Hepatocyte (in vitro differentiated cells): ENCODE measurements around the gene KLHDC8A. TPM values are rescaled to one million over a fixed set of nuclear protein-coding genes. Genes with fewer than 3 reads are reported as not detected.

Source experiments
- DNase-seq: peaks from one replicate; pipeline ENCODE4 v3.0.0-alpha.2; 2016; ENCODE audit warnings: low spot score
- H2AFZ ChIP-seq: fragments of 200-600 bp; sonication (generic); 2 replicates; pipeline ENCODE4 v1.6.0; 2016; ENCODE audit warnings: antibody characterized with exemption, mild to moderate bottlenecking
- H3K27ac ChIP-seq: fragments of 200-600 bp; sonication (generic); 2 replicates; pipeline ENCODE4 v1.5.1; 2016; ENCODE audit warnings: mild to moderate bottlenecking
- H3K27me3 ChIP-seq: fragments of 200-600 bp; sonication (generic); 2 replicates; pipeline ENCODE4 v1.6.1; 2016
- H3K36me3 ChIP-seq: fragments of 200-600 bp; sonication (generic); replicated peaks from 2 replicates; pipeline ENCODE4 v1.5.1; 2016; ENCODE audit warnings: low read depth; ENCODE audit not compliant: insufficient read depth
- H3K4me1 ChIP-seq: fragments of 200-600 bp; sonication (generic); 2 replicates; pipeline ENCODE4 v1.5.1; 2016; ENCODE audit warnings: mild to moderate bottlenecking, moderate library complexity; ENCODE audit not compliant: insufficient read depth
- H3K4me2 ChIP-seq: fragments of 200-600 bp; sonication (generic); 2 replicates; pipeline ENCODE4 v1.6.0; 2016
- H3K4me3 ChIP-seq: fragments of 200-600 bp; sonication (generic); 2 replicates; pipeline ENCODE4 v1.5.1; 2016; ENCODE audit warnings: mild to moderate bottlenecking
- H3K79me2 ChIP-seq: fragments of 200-600 bp; sonication (generic); 2 replicates; pipeline ENCODE4 v1.6.0; 2017; ENCODE audit warnings: mild to moderate bottlenecking
- H3K9me2 ChIP-seq: fragments of 200-600 bp; sonication (generic); replicated peaks from 2 replicates; pipeline ENCODE4 v1.6.0; 2017; ENCODE audit warnings: mild to moderate bottlenecking; ENCODE audit not compliant: insufficient read depth
- H3K9me3 ChIP-seq: fragments of 200-600 bp; sonication (generic); 2 replicates; pipeline ENCODE4 v1.5.1; 2016; ENCODE audit warnings: low read depth, mild to moderate bottlenecking
- H4K20me1 ChIP-seq: fragments of 200-600 bp; sonication (generic); 2 replicates; pipeline ENCODE4 v1.6.0; 2016; ENCODE audit warnings: mild to moderate bottlenecking; ENCODE audit not compliant: insufficient read depth, poor library complexity, severe bottlenecking
- EZH2 ChIP-seq: fragments of 200-600 bp; sonication (generic); IDR thresholded peaks from 2 replicates; pipeline ENCODE4 v1.6.1; 2016; ENCODE audit warnings: antibody characterized with exemption, mild to moderate bottlenecking, borderline replicate concordance
- EZH2phosphoT487 ChIP-seq: fragments of 200-600 bp; sonication (generic); IDR thresholded peaks from one replicate; pipeline ENCODE4 v1.6.1; 2018; ENCODE audit warnings: antibody characterized with exemption, mild to moderate bottlenecking, low read depth, moderate library complexity; ENCODE audit not compliant: unreplicated experiment, severe bottlenecking
- WGBS: methylation state at CpG from one replicate; pipeline ENCODE4 v1.1.6; 2016; ENCODE audit warnings: low lambda C conversion rate; ENCODE audit errors: missing lambda C conversion rate; 5-methylcytosine and 5-hydroxymethylcytosine counted together
- polyA plus RNA-seq: library from polyadenylated mRNA; unstranded; fragments of >200 nt; fragmentation: Nextera tagmentation; extraction: Ambion mirVana; gene quantifications from 2 replicates; pipeline ENCODE4 v1.2.1, GENCODE V29; 2016
- total RNA-seq: library from RNA; depleted of rRNA; stranded (reverse); fragments of >200 nt; gene quantifications from 2 replicates; pipeline ENCODE4 v1.2.3, GENCODE V29; 2014
- TF ChIP-seq, protein P1 (sequence below): fragments of 200-600 bp; sonication (generic); IDR thresholded peaks from 2 replicates; pipeline ENCODE4 v1.5.1; 2016; ENCODE audit warnings: antibody characterized with exemption, mild to moderate bottlenecking; ENCODE audit not compliant: poor library complexity

The KLHDC8A gene
- total and polyA plus RNA-seq, 2 experiments from 2014 or later, result 0.40 to 1.6 TPM

DNA sequence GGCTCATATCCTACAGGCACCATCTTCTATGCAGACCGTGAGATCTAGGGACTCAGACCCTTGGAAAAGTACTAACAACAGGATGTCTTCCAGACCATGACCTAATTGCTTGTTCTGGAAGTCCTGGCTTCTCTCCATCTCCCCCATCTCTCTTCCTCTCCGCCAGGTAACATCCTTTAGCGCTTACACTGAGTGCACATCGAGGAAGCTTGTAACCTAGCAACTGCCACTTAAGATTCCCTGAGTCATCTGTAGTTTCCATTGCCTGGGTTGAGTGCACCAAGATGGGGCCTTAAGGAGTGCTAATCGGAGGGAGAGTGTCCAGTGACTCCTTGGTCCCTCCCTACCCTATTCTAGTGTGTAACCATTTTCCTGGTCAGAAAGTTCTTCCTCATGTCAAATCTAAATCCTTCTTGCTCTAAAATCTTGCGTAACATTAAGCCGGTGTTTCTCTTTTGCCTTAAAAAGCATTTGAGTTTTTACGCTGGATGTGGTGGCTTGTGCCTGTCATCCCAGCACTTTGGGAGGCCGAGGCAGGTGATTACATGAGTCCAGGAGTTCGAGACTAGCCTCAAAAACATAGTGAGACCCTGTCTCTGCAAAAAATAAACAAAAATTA, 9.7 kb downstream of the KLHDC8A start:
- Histone ChIP-seq H3K9me2 (no peaks in the 10 kb centered on the region), H3K4me3 (no peak overlapping the region), H3K27me3 (peaks cover 52% of the 10 kb centered on the region), H3K4me1 (peaks cover 8% of the 10 kb centered on the region), H3K4me2 (no peak overlapping the region), H3K36me3 (no peaks in the 10 kb centered on the region), H3K79me2 (no peaks in the 10 kb centered on the region), H4K20me1 (no peaks in the 10 kb centered on the region), H3K27ac (no peak overlapping the region), H2AFZ (no peak overlapping the region), H3K9me3 (no peaks in the 10 kb centered on the region)
- TF ChIP-seq, protein P1, sequence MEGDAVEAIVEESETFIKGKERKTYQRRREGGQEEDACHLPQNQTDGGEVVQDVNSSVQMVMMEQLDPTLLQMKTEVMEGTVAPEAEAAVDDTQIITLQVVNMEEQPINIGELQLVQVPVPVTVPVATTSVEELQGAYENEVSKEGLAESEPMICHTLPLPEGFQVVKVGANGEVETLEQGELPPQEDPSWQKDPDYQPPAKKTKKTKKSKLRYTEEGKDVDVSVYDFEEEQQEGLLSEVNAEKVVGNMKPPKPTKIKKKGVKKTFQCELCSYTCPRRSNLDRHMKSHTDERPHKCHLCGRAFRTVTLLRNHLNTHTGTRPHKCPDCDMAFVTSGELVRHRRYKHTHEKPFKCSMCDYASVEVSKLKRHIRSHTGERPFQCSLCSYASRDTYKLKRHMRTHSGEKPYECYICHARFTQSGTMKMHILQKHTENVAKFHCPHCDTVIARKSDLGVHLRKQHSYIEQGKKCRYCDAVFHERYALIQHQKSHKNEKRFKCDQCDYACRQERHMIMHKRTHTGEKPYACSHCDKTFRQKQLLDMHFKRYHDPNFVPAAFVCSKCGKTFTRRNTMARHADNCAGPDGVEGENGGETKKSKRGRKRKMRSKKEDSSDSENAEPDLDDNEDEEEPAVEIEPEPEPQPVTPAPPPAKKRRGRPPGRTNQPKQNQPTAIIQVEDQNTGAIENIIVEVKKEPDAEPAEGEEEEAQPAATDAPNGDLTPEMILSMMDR, result no peak
- DNase-seq, result no peak
- WGBS, result 74% methylated on average over 10 of the region's 10 CpGs

DNA sequence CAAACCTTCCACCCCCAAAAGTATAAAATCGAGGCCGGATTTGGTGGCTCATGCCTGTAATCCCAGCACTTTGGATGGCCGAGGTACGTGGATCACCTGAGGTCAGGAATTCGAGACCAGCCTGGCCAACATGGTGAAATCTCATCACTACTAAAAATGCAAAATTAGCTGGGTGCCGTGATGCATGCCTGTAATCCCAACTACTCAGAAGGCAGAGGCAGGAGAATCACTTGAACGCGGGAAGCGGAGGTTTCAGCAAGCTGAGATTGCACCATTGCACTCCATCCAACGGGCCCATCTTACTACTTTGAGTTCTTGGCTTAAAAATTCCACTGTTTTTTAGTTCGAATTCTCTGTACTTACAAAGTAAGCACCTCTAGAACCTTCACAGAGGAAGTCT, 11.0 kb downstream of the KLHDC8A start:
- WGBS, result 86% methylated on average over 11 of the region's 11 CpGs

DNA sequence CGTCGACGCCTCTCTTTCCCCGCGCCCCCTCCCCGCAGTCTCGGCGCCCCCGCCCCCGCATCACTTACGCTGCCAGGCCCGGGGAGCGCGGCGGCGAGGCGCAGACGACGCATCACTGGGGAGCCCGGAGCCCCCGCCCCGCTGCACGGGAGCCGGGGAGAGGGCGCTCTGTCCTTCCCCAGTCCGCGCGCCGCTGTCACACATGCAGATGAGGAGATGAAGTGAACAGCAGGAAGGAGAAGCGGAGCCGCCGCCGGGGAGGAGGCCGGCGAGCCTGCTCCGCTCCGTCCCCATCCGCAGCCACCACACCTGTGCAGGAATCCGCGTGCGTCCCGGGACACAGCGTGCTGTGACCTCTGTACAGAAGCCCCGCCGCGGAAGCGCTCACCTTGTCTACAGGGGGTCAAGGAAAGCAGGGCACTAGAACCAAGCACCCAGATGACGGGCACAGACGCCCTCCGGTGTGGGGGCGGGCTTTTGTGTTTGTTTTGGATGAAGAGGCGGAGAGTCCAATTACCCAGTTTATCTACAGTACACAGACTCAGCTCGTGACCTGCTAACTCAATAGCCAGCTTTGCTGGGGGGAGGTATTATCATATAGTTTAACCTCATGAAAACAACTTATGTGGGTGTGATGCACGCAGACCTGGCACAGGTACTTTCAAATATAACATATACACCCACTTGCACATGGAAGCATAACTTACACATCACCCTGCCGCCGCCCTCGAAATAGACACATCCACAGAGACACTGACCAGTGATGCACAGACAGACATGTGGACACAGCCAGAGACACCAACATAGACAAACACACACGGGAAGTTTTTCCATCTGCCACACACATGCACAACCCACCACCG, 12.4 kb downstream of the KLHDC8A start:
- Histone ChIP-seq H4K20me1 (no peaks in the 10 kb centered on the region), H3K9me3 (no peaks in the 10 kb centered on the region), H3K79me2 (no peaks in the 10 kb centered on the region), H3K9me2 (no peaks in the 10 kb centered on the region), H3K27me3 (peaks cover 54% of the 10 kb centered on the region), H3K4me3 (peak overlapping the region; percentile 12), H3K4me2 (peak overlapping the region; percentile 97), H3K36me3 (no peaks in the 10 kb centered on the region), H2AFZ (peak overlapping the region; percentile 63), H3K4me1 (peaks cover 8% of the 10 kb centered on the region), H3K27ac (no peak overlapping the region)
- TF ChIP-seq EZH2phosphoT487 (no peak), EZH2 (no peak)
- TF ChIP-seq, protein P1, result no peak
- WGBS, result 14% methylated on average over 35 of the region's 59 CpGs
- peak; percentile 72 for DNase-seq

More for the DNA sequence above, 11.0 kb downstream of the KLHDC8A start:
- TF ChIP-seq, protein P1, result no peak
- TF ChIP-seq EZH2 (no peak), EZH2phosphoT487 (no peak)
- Histone ChIP-seq H3K9me3 (no peaks in the 10 kb centered on the region), H2AFZ (no peak overlapping the region), H3K36me3 (no peaks in the 10 kb centered on the region), H3K27ac (no peak overlapping the region), H3K79me2 (no peaks in the 10 kb centered on the region), H3K27me3 (peaks cover 54% of the 10 kb centered on the region), H3K4me1 (peaks cover 8% of the 10 kb centered on the region), H3K4me3 (no peak overlapping the region), H3K9me2 (no peaks in the 10 kb centered on the region), H4K20me1 (no peaks in the 10 kb centered on the region), H3K4me2 (no peak overlapping the region)
- DNase-seq, result no peak
